Natural killer cell (primary cell): ENCODE data around the gene ZDHHC17. TPM values are rescaled to one million over a fixed set of nuclear protein-coding genes. Genes with fewer than 3 reads are reported as not detected.

Source experiments
- ATAC-seq, 3 donors: fragments of 150-1000 bp in 2 of 3; fragments of 200-7000 bp in 1 of 3; cut with Tn5 transposase; 1 replicate in 1 of 3; 2 replicates in 2 of 3; pipeline ENCODE4 v1.10.0; 2021; ENCODE audit warnings: mild to moderate bottlenecking in 2 of 3, moderate library complexity in 2 of 3
- DNase-seq, 2 donors: peaks; one replicate each; pipeline versions ENCODE4 v3.0.0 to v3.0.0-alpha.2; 2013 to 2021; ENCODE audit warnings: mixed read lengths in 1 of 2
- H3K27ac ChIP-seq: one replicate; pipeline ENCODE4 v1.5.1; 2013; ENCODE audit warnings: mild to moderate bottlenecking, low read length
- H3K27me3 ChIP-seq: one replicate; pipeline ENCODE4 v1.6.1; 2013; ENCODE audit warnings: low read length; ENCODE audit not compliant: control insufficient read depth, insufficient read depth
- H3K36me3 ChIP-seq: one replicate; pipeline ENCODE4 v1.6.1; 2013; ENCODE audit warnings: low read length; ENCODE audit not compliant: control insufficient read depth, insufficient read depth
- H3K4me1 ChIP-seq: one replicate; pipeline ENCODE4 v1.6.1; 2013; ENCODE audit warnings: low read length; ENCODE audit not compliant: control insufficient read depth, insufficient read depth
- H3K4me3 ChIP-seq: one replicate; pipeline ENCODE4 v1.5.1; 2013; ENCODE audit warnings: low read length
- H3K9me3 ChIP-seq: one replicate; pipeline ENCODE4 v1.6.1; 2013; ENCODE audit warnings: low read length; ENCODE audit not compliant: control insufficient read depth, insufficient read depth
- H3K27ac Mint-ChIP-seq, 2 donors: one replicate each; pipeline ENCODE4 v1.8.0; 2022; ENCODE audit warnings: mild to moderate bottlenecking in 2 of 2, mixed read lengths in 2 of 2, moderate library complexity in 1 of 2
- H3K27me3 Mint-ChIP-seq, 2 donors: one replicate each; pipeline ENCODE4 v1.8.0; 2022; ENCODE audit warnings: low read depth in 2 of 2, mixed read lengths in 2 of 2
- H3K36me3 Mint-ChIP-seq: one replicate; pipeline ENCODE4 v1.8.0; 2022; ENCODE audit warnings: mixed read lengths
- H3K4me1 Mint-ChIP-seq, 2 donors: one replicate each; pipeline ENCODE4 v1.8.0; 2022; ENCODE audit warnings: mixed read lengths in 2 of 2
- H3K4me3 Mint-ChIP-seq: one replicate; pipeline ENCODE4 v1.8.0; 2022; ENCODE audit warnings: mild to moderate bottlenecking, moderate library complexity, mixed read lengths
- H3K9me3 Mint-ChIP-seq, 2 donors: one replicate each; pipeline ENCODE4 v1.8.0; 2022; ENCODE audit warnings: mixed read lengths in 2 of 2
- CTCF ChIP-seq: fragments of 200-600 bp; IDR thresholded peaks from one replicate; pipeline ENCODE4 v1.8.0; 2022; ENCODE audit warnings: antibody characterized with exemption
- WGBS: methylation state at CpG from one replicate; pipeline ENCODE4 v1.1.7; 2013; ENCODE audit warnings: missing lambda C conversion rate; ENCODE audit not compliant: insufficient coverage; 5-methylcytosine and 5-hydroxymethylcytosine counted together
- intact Hi-C: fragments of 100-400 bp; cut with micrococcal nuclease; formaldehyde crosslinking; loops from one replicate; pipeline ENCODE4 v1.14.2; 2022
- total RNA-seq, 4 donors: library from RNA; stranded (reverse); fragments of 120-200 nt in 1 of 4; gene quantifications; one replicate each; pipeline versions ENCODE4 v1.2.3 to v1.2.4, GENCODE V29; 2013 to 2022

ZDHHC17 gene
- total RNA-seq, 3 donors from 2014 or later (not counting 1 experiment from before 2014, with no cell fraction given), result 55.2 to 63.9 (median 58.4) TPM

GRCh38 chr12:76792828-76793227 lies 28.9 kb downstream of the ZDHHC17 start:
- Histone ChIP-seq H3K36me3 (no peaks in the 10 kb centered on the region), H3K27ac (no peak overlapping the region), H3K9me3 (no peaks in the 10 kb centered on the region), H3K4me1 (no peaks in the 10 kb centered on the region), H3K4me3 (no peak overlapping the region), H3K27me3 (no peaks in the 10 kb centered on the region)
- DNase-seq (no peak), ATAC-seq (no peak)
- Mint-ChIP-seq H3K27ac (no peak overlapping the region), H3K27me3 (no peaks in the 10 kb centered on the region), H3K4me1 (peaks cover 13 to 18% of the 10 kb centered on the region in 2 donors), H3K9me3 (no peaks in the 10 kb centered on the region), H3K36me3 (no peaks in the 10 kb centered on the region), H3K4me3 (no peak overlapping the region)
- intact Hi-C loops, result no loop called here
- WGBS, result no CpG with 5 or more reads among the region's 1 CpG
- no peak for TF ChIP-seq CTCF

- no peak overlapping the region for H3K27ac Mint-ChIP-seq
- peaks cover 10% of the 10 kb centered on the region for H3K36me3 Mint-ChIP-seq
Measured at GRCh38 chr12:76798864-76799263, 34.9 kb downstream of the ZDHHC17 start.

GRCh38 chr12:76799362-76799761 lies 35.4 kb downstream of the ZDHHC17 start:
- H3K4me1 Mint-ChIP-seq, result peaks cover 16 to 29% of the 10 kb centered on the region in 2 donors
- no peaks in the 10 kb centered on the region for H3K27me3 Mint-ChIP-seq
- no peak for ATAC-seq
- intact Hi-C loops, result no loop called here
- WGBS, result 98% methylated on average over 2 of the region's 2 CpGs
- no peaks in the 10 kb centered on the region for H3K4me1 ChIP-seq
- H3K36me3 Mint-ChIP-seq, result peaks cover 10% of the 10 kb centered on the region
- H3K4me3 ChIP-seq, result no peak overlapping the region
- H3K9me3 ChIP-seq, result peaks cover 2% of the 10 kb centered on the region
- H3K27me3 ChIP-seq, result no peaks in the 10 kb centered on the region
- no peak overlapping the region for H3K27ac ChIP-seq
- no peak overlapping the region for H3K27ac Mint-ChIP-seq
- no peak overlapping the region for H3K4me3 Mint-ChIP-seq
- H3K9me3 Mint-ChIP-seq, result peaks cover 0 to 6% of the 10 kb centered on the region in 2 donors
- peaks cover 6% of the 10 kb centered on the region for H3K36me3 ChIP-seq
- DNase-seq, result no peak
- TF ChIP-seq CTCF, result no peak

More at GRCh38 chr12:76798864-76799263, 34.9 kb downstream of the ZDHHC17 start:
- Histone ChIP-seq H3K4me1 (no peaks in the 10 kb centered on the region), H3K4me3 (no peak overlapping the region), H3K36me3 (peaks cover 6% of the 10 kb centered on the region), H3K27me3 (no peaks in the 10 kb centered on the region), H3K9me3 (peaks cover 2% of the 10 kb centered on the region), H3K27ac (no peak overlapping the region)
- DNase-seq (no peak), ATAC-seq (no peak)
- intact Hi-C loops, result no loop called here
- Mint-ChIP-seq H3K27me3 (no peaks in the 10 kb centered on the region), H3K4me1 (peaks cover 12 to 24% of the 10 kb centered on the region in 2 donors), H3K4me3 (no peak overlapping the region), H3K9me3 (peaks cover 0 to 6% of the 10 kb centered on the region in 2 donors)
- WGBS, result 95% methylated on average over 4 of the region's 4 CpGs
- TF ChIP-seq CTCF, result no peak

GRCh38 chr12:76802060-76802459 lies 38.1 kb downstream of the ZDHHC17 start:
- peaks cover 10% of the 10 kb centered on the region for H3K36me3 Mint-ChIP-seq

More at GRCh38 chr12:76802060-76802459, 38.1 kb downstream of the ZDHHC17 start:
- Mint-ChIP-seq H3K9me3 (peaks cover 0 to 6% of the 10 kb centered on the region in 2 donors), H3K4me3 (no peak overlapping the region), H3K27me3 (no peaks in the 10 kb centered on the region), H3K27ac (no peak overlapping the region), H3K4me1 (peaks cover 19 to 25% of the 10 kb centered on the region in 2 donors)
- Histone ChIP-seq H3K9me3 (peaks cover 2% of the 10 kb centered on the region), H3K4me1 (no peaks in the 10 kb centered on the region), H3K36me3 (peaks cover 24% of the 10 kb centered on the region), H3K4me3 (no peak overlapping the region), H3K27me3 (no peaks in the 10 kb centered on the region), H3K27ac (no peak overlapping the region)
- TF ChIP-seq CTCF, result no peak
- DNase-seq, result no peak
- no peak for ATAC-seq
- 100% methylated on average over 2 of the region's 3 CpGs for WGBS
- intact Hi-C loops, result no loop called here
